Measurements from ENCODE around the gene VSTM2B. TPM values are rescaled to one million over a fixed set of nuclear protein-coding genes. Genes with fewer than 3 reads are reported as not detected.

The VSTM2B gene
- total RNA-seq, 1 donor from 2014 or later, result not detected

- no peaks in the 10 kb centered on the region for H3K4me1 ChIP-seq
- no peaks in the 10 kb centered on the region for H3K9me3 ChIP-seq (ENCODE audit: low read depth)
- no peak overlapping the region for H2AFZ ChIP-seq (replicated peaks)
- H3K27me3 ChIP-seq, result peaks cover 8% of the 10 kb centered on the region
- no peak overlapping the region for H3K9ac ChIP-seq
- no peaks in the 10 kb centered on the region for H3F3A ChIP-seq (ENCODE audit: low read depth)
- Mint-ChIP-seq H3K4me1 (peaks cover 11% of the 10 kb centered on the region), H3K9me3 (no peaks in the 10 kb centered on the region), H3K27ac (no peak overlapping the region), H3K36me3 (no peaks in the 10 kb centered on the region), H3K4me3 (no peak overlapping the region), H3K27me3 (ENCODE audit: insufficient read depth, low read depth) (peaks cover 26% of the 10 kb centered on the region)
- no peaks in the 10 kb centered on the region for H3K79me2 ChIP-seq (ENCODE audit: low read depth)
- H3K4me2 ChIP-seq, result no peak overlapping the region
- no peaks in the 10 kb centered on the region for H3K36me3 ChIP-seq
- TF ChIP-seq CTCF (IDR thresholded peaks at IDR 0.05) (no peak), EZH2phosphoT487 (IDR thresholded peaks at IDR 0.05) (no peak), EZH2 (IDR thresholded peaks at IDR 0.05) (no peak)
- no peak overlapping the region for H3K27ac ChIP-seq
- H4K20me1 ChIP-seq (ENCODE audit: low read depth), result no peaks in the 10 kb centered on the region
- H3K4me3 ChIP-seq, result no peak overlapping the region
- DNase-seq (ENCODE audit: low spot score), result no peak
These were observed 11.8 kb downstream of the VSTM2B start for GRCh38 chr19:29537601-29538000.

GRCh38 chr19:29538146-29538545 lies 12.4 kb downstream of the VSTM2B start:
- no peak overlapping the region for H2AFZ ChIP-seq (replicated peaks)
- Mint-ChIP-seq H3K4me1 (peaks cover 11% of the 10 kb centered on the region), H3K36me3 (no peaks in the 10 kb centered on the region), H3K27me3 (ENCODE audit: insufficient read depth, low read depth) (peaks cover 25% of the 10 kb centered on the region), H3K9me3 (no peaks in the 10 kb centered on the region), H3K27ac (no peak overlapping the region), H3K4me3 (no peak overlapping the region)
- no peaks in the 10 kb centered on the region for H3K4me1 ChIP-seq
- H3K27me3 ChIP-seq, result peaks cover 8% of the 10 kb centered on the region
- no peak for DNase-seq (ENCODE audit: low spot score)
- no peaks in the 10 kb centered on the region for H3F3A ChIP-seq (ENCODE audit: low read depth)
- no peak overlapping the region for H3K4me3 ChIP-seq
- H3K9ac ChIP-seq, result no peak overlapping the region
- no peaks in the 10 kb centered on the region for H4K20me1 ChIP-seq (ENCODE audit: low read depth)
- no peaks in the 10 kb centered on the region for H3K36me3 ChIP-seq
- no peak overlapping the region for H3K27ac ChIP-seq
- no peaks in the 10 kb centered on the region for H3K79me2 ChIP-seq (ENCODE audit: low read depth)
- no peak for TF ChIP-seq EZH2phosphoT487 (IDR thresholded peaks at IDR 0.05)
- no peak for TF ChIP-seq EZH2 (IDR thresholded peaks at IDR 0.05)
- TF ChIP-seq CTCF (IDR thresholded peaks at IDR 0.05), result no peak
- no peaks in the 10 kb centered on the region for H3K9me3 ChIP-seq (ENCODE audit: low read depth)
- no peak overlapping the region for H3K4me2 ChIP-seq

- Histone ChIP-seq H2AFZ (replicated peaks) (no peak overlapping the region), H3K9ac (no peak overlapping the region), H3K36me3 (no peaks in the 10 kb centered on the region), H3K9me3 (ENCODE audit: low read depth) (no peaks in the 10 kb centered on the region), H3K79me2 (ENCODE audit: low read depth) (no peaks in the 10 kb centered on the region), H3K27ac (no peak overlapping the region), H3F3A (ENCODE audit: low read depth) (no peaks in the 10 kb centered on the region), H3K4me3 (no peak overlapping the region), H3K4me1 (no peaks in the 10 kb centered on the region), H3K4me2 (no peak overlapping the region), H4K20me1 (ENCODE audit: low read depth) (no peaks in the 10 kb centered on the region), H3K27me3 (peaks cover 8% of the 10 kb centered on the region)
- H3K4me3 Mint-ChIP-seq, result no peak overlapping the region
- H3K4me1 Mint-ChIP-seq, result peaks cover 11% of the 10 kb centered on the region
- H3K36me3 Mint-ChIP-seq, result no peaks in the 10 kb centered on the region
- H3K27me3 Mint-ChIP-seq (ENCODE audit: insufficient read depth, low read depth), result peaks cover 22% of the 10 kb centered on the region
- no peak for DNase-seq (ENCODE audit: low spot score)
- no peaks in the 10 kb centered on the region for H3K9me3 Mint-ChIP-seq
- no peak overlapping the region for H3K27ac Mint-ChIP-seq
- TF ChIP-seq EZH2 (IDR thresholded peaks at IDR 0.05) (no peak), CTCF (IDR thresholded peaks at IDR 0.05) (no peak), EZH2phosphoT487 (IDR thresholded peaks at IDR 0.05) (no peak)
These were observed 12.9 kb downstream of the VSTM2B start for GRCh38 chr19:29538651-29539050.
